Spleen (tissue), 7 donors: ENCODE results near the gene TDRD9.

ENCODE experiments used
- POLR2A ChIP-seq, 3 donors: fragments of 450-650 bp; IDR thresholded peaks; one replicate each; pipeline ENCODE4 v1.5.1; 2017; ENCODE audit warnings: antibody characterized with exemption in 3 of 3, mild to moderate bottlenecking in 1 of 3
- POLR2AphosphoS5 ChIP-seq, 3 donors: sonication (generic); formaldehyde crosslinking; IDR thresholded peaks; one replicate each; pipeline ENCODE4 v1.5.1; 2017; ENCODE audit warnings: antibody characterized with exemption in 3 of 3
- TF ChIP-seq, protein P1 (sequence below), 11 experiments: fragments of 200-600 bp in 7 of 11; fragments of 450-650 bp in 4 of 11; sonication (generic) in 4 of 11; IDR thresholded peaks in 8 of 11; conservative IDR thresholded peaks in 3 of 11; 1 replicate in 7 of 11; 2 replicates in 4 of 11; pipeline versions ENCODE4 v1.4.0 to v1.8.0; 2016 to 2021; ENCODE audit warnings: antibody characterized with exemption in 11 of 11, inconsistent platforms in 4 of 11, mild to moderate bottlenecking in 1 of 11
- donor health status: DM: no; HTN: no; CAD: no; lungs with moderate emphysema.
- donor health status: DM: no; HTN: no; CAD: no.
- donor health status: DM: no; HTN: no; CAD: no.

DNA sequence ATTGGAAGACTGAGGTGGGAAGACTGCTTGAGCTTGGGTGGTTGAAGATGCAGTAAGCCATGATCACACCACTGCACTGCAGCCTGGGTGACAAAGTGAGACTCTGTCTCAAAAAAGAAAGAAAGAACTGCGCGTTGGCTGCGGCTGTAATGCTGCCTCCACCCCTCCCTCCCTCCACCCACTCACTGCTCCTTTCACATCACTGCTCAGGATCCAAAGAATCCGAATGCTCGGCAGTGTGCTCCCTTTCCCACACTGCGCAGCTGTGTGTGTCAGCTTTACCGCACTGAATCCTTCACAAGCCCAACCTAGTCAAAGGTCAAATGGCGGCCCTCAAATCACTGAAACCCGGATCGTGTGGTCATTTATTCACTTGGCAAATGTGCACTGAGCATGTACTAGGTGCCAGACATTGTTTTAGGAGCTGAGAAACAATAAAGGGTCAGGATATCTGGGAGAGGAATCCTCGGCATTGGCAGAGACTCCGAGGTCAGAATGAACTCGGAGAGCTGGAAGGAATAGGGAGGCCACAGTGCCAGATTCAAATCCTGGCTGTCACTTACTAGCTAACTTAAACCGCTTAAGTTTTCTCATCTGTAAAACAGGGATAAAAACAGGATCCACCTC lies 11.5 kb upstream of the TDRD9 start:
- no peak for TF ChIP-seq POLR2A (IDR thresholded peaks at IDR 0.05)
- TF ChIP-seq, protein P1, sequence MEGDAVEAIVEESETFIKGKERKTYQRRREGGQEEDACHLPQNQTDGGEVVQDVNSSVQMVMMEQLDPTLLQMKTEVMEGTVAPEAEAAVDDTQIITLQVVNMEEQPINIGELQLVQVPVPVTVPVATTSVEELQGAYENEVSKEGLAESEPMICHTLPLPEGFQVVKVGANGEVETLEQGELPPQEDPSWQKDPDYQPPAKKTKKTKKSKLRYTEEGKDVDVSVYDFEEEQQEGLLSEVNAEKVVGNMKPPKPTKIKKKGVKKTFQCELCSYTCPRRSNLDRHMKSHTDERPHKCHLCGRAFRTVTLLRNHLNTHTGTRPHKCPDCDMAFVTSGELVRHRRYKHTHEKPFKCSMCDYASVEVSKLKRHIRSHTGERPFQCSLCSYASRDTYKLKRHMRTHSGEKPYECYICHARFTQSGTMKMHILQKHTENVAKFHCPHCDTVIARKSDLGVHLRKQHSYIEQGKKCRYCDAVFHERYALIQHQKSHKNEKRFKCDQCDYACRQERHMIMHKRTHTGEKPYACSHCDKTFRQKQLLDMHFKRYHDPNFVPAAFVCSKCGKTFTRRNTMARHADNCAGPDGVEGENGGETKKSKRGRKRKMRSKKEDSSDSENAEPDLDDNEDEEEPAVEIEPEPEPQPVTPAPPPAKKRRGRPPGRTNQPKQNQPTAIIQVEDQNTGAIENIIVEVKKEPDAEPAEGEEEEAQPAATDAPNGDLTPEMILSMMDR (IDR thresholded peaks at IDR 0.05 in 8 of 11, conservative IDR thresholded peaks at IDR 0.05 in 3 of 11): no peak
- no peak for TF ChIP-seq POLR2AphosphoS5 (IDR thresholded peaks at IDR 0.05)
